Measurements from ENCODE around the gene COX7A2.
A peak's percentile ranks its signal among the peaks of the same experiment; 100 is the strongest.

The COX7A2 gene

DNA sequence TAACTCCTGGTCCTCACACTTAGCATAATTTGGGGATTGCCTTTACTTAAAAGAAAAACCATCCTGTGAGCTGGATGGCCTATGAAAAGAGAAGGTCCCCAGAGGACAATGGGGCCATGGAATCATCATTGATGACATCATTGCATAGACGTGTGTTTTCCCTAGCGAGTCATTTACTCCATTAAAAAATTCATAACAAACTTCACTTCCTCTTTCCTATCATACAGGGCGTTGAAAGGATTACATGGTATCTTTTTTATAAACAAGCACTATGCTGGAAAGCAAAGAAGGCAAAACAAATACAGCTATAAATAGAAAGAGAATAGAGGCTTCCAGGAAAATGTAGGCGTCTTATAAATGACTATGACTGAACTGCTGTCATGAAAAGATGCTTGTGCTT is 26.4 kb downstream of the COX7A2 start:
- TF ChIP-seq, protein P1, sequence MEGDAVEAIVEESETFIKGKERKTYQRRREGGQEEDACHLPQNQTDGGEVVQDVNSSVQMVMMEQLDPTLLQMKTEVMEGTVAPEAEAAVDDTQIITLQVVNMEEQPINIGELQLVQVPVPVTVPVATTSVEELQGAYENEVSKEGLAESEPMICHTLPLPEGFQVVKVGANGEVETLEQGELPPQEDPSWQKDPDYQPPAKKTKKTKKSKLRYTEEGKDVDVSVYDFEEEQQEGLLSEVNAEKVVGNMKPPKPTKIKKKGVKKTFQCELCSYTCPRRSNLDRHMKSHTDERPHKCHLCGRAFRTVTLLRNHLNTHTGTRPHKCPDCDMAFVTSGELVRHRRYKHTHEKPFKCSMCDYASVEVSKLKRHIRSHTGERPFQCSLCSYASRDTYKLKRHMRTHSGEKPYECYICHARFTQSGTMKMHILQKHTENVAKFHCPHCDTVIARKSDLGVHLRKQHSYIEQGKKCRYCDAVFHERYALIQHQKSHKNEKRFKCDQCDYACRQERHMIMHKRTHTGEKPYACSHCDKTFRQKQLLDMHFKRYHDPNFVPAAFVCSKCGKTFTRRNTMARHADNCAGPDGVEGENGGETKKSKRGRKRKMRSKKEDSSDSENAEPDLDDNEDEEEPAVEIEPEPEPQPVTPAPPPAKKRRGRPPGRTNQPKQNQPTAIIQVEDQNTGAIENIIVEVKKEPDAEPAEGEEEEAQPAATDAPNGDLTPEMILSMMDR (IDR thresholded peaks at IDR 0.05; ENCODE audit: extremely low read depth, insufficient read depth, missing control alignments) = no peak
- in situ Hi-C loops (cut with MboI; ENCODE audit: low pct_unique_long_range_greater_than_20kb, low sequenced_read_pairs, unreplicated experiment) = loop anchor here (10.0 to 25.0 kb wide), 3 partner anchors 805 to 1472 kb away; no protein-coding TSS in a partner anchor
- no peak for DNase-seq (ENCODE audit: low spot score)

DNA sequence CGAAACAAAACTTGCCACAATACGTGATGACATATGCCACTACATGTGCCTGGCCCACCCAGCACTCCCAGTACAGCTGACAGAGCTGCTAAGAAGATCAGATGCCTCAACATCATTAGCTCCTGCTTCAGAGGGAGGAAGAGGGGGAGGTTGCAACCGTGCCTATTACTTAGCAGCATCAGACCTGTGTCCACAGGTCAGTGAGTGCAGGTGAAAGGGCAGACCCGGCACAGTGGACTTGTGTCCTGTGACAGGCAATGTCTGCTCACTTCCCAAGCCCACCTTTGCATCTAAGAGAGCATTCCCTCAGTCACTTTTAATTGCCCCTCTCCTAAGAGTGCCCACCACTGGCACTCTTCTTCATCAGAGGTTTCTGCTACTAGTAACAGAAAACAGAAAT is 28.3 kb downstream of the COX7A2 start:
- in situ Hi-C loops (cut with MboI; ENCODE audit: low pct_unique_long_range_greater_than_20kb, low sequenced_read_pairs, unreplicated experiment) = loop anchor here (10.0 to 25.0 kb wide), 3 partner anchors 803 to 1470 kb away; no protein-coding TSS in a partner anchor
- TF ChIP-seq, protein P1 (IDR thresholded peaks at IDR 0.05; ENCODE audit: extremely low read depth, insufficient read depth, missing control alignments) = no peak

DNA sequence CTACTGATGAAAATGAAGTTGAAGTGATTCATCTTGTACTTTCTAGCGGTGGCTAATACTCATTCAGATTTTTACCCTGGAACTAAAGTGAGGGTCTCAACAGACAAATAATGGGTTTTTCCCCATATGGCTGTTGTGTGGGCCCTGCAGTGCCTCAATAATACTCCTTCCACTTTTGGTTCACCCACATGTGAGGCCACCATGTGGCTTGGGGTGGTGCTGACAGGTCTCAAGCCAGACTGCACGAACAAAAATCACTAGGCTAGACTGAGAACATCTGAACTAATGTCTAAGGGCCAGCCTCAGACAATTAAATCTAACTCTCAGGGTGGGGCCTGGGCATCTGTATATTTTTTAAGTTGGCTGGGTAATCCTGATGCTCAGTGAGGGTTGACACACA is 29.9 kb downstream of the COX7A2 start:
- in situ Hi-C loops (cut with MboI; ENCODE audit: low pct_unique_long_range_greater_than_20kb, low sequenced_read_pairs, unreplicated experiment) = loop anchor here (10.0 to 25.0 kb wide), 3 partner anchors 801 to 1469 kb away; no protein-coding TSS in a partner anchor
- TF ChIP-seq, protein P1 (IDR thresholded peaks at IDR 0.05; ENCODE audit: extremely low read depth, insufficient read depth, missing control alignments) = peak; percentile 19
- peak; percentile 12 for DNase-seq (ENCODE audit: low spot score)

More for the DNA sequence above, 28.3 kb downstream of the COX7A2 start:
- no peak for DNase-seq (ENCODE audit: low spot score)

DNA sequence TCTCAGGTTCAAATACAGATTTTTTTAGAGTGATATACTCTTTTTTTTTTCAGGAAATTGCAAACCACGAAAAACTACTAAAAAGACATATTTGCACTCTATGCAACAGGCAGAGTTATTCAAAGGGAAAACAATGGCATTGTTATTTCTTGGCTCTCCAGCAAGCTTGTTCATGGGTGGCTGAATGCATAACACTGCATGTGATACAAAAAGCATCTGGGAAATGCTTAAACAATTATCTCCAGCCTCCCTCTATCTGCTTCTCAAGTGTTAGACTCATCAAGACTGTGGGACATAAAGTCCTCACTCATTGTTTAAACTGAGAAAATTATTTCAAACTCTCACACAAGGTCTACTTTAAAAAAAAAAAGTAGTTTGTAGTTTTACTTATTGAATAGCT is 30.5 kb downstream of the COX7A2 start:
- in situ Hi-C loops (cut with MboI; ENCODE audit: low pct_unique_long_range_greater_than_20kb, low sequenced_read_pairs, unreplicated experiment) = loop anchor here (10.0 to 25.0 kb wide), 3 partner anchors 801 to 1468 kb away; no protein-coding TSS in a partner anchor
- TF ChIP-seq, protein P1 (IDR thresholded peaks at IDR 0.05; ENCODE audit: extremely low read depth, insufficient read depth, missing control alignments) = no peak

DNA sequence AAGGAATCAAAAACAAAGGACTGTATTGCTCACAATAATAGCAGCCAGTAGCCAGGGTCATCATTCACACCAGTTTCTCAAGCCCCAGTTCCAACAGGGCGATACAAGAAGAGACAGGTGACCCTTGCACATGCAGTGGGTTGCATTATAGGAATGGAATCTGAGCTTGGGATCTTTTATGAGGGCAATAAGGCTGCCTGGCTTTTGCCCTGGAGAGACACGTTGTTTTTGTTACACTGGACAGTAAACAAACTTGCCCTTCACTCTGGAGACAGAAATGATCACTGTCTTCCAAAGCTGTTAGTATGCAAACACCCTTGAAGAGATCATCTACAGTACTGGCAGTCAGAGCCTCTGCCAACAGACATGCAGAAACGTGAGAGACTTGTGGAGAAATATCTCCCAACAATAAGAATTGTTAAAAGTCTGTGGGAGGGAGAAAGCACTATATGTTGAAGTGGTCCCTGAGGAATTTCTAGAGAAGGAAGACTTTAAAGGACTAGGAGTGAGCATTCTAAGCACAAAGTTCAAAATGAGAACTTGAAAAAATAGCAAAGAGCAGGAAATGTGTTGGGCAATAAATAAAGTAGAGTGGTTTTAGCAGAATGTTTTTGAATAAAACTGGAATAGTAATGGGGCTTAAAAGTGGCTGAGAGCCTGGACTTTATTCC is 31.5 kb downstream of the COX7A2 start:
- in situ Hi-C loops (cut with MboI; ENCODE audit: low pct_unique_long_range_greater_than_20kb, low sequenced_read_pairs, unreplicated experiment) = loop anchor here (10.0 to 25.0 kb wide), 3 partner anchors 800 to 1467 kb away; no protein-coding TSS in a partner anchor
- TF ChIP-seq, protein P1 (IDR thresholded peaks at IDR 0.05; ENCODE audit: extremely low read depth, insufficient read depth, missing control alignments) = no peak

More for the DNA sequence above, 30.5 kb downstream of the COX7A2 start:
- no peak for DNase-seq (ENCODE audit: low spot score)

DNA sequence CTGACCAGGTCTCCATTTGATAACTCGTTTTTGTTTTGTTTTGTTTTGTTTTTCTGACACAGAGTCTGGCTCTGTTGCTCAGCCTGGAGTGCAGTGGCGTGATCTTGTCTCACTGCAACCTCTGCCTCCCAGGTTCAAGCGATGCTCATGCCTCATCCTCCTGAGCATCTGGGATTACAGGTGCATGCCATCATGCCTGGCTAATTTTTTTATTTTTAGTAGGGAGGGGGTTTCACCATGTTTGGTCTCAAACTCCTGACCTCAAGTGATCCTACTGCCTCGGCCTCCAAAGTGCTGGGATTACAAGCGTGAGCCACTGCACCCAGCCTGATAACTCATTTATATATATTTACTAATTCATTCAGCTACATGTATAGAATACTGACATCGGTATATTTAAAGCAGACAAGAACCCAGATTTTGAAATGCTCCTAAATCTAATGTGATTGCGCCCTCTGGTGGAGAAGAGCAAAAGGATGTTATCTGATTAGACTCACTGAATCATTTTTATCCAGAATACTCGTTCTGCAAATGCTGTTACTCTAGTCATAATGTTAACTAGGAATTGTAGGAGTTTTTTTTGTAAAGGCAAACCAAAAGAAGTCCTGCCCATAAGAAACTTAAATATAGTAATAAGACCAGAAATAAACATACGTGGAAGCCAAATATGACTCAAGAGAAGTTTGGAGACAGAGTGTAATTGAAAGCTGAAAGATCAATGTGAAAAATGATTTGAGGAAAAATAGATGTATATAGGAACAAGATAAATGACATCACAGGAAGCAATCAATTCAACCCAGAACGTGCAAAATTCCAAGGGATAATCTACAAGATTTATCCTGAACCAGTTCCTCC is 32.5 kb downstream of the COX7A2 start:
- peak; percentile 52 for DNase-seq (ENCODE audit: low spot score)
- in situ Hi-C loops (cut with MboI; ENCODE audit: low pct_unique_long_range_greater_than_20kb, low sequenced_read_pairs, unreplicated experiment) = loop anchor here (10.0 to 25.0 kb wide), 3 partner anchors 799 to 1466 kb away; no protein-coding TSS in a partner anchor
- TF ChIP-seq, protein P1 (IDR thresholded peaks at IDR 0.05; ENCODE audit: extremely low read depth, insufficient read depth, missing control alignments) = peak; percentile 77

More for the DNA sequence above, 31.5 kb downstream of the COX7A2 start:
- no peak for DNase-seq (ENCODE audit: low spot score)
